Suprapubic skin (tissue), 4 donors: ENCODE data around the gene SETBP1. TPM values are rescaled to one million over a fixed set of nuclear protein-coding genes. Genes with fewer than 3 reads are reported as not detected.

Source experiments
- DNase-seq, 2 donors: peaks; one replicate each; pipeline ENCODE4 v3.0.0-alpha.2; 2019; ENCODE audit warnings: low spot score in 2 of 2
- H3K27ac ChIP-seq: fragments of 200-600 bp; sonication (generic); one replicate; pipeline ENCODE4 v1.5.1; 2019
- H3K27me3 ChIP-seq: fragments of 200-600 bp; sonication (generic); one replicate; pipeline ENCODE4 v1.5.1; 2019
- H3K36me3 ChIP-seq: fragments of 200-600 bp; sonication (generic); one replicate; pipeline ENCODE4 v1.5.1; 2019
- H3K4me1 ChIP-seq: fragments of 200-600 bp; sonication (generic); one replicate; pipeline ENCODE4 v1.5.1; 2019
- H3K4me3 ChIP-seq: fragments of 200-600 bp; sonication (generic); one replicate; pipeline ENCODE4 v1.5.1; 2019; ENCODE audit warnings: mild to moderate bottlenecking
- H3K9me3 ChIP-seq: fragments of 200-600 bp; sonication (generic); one replicate; pipeline ENCODE4 v1.5.1; 2019
- EP300 ChIP-seq: sonication (generic); formaldehyde crosslinking; IDR thresholded peaks from one replicate; pipeline ENCODE4 v1.6.1; 2017; ENCODE audit warnings: antibody characterized with exemption
- POLR2A ChIP-seq, 2 donors: fragments of 450-650 bp; IDR thresholded peaks; one replicate each; pipeline ENCODE4 v1.6.1; 2017; ENCODE audit warnings: antibody characterized with exemption in 2 of 2, mild to moderate bottlenecking in 2 of 2, moderate library complexity in 2 of 2
- POLR2AphosphoS5 ChIP-seq, 3 donors: sonication (generic); formaldehyde crosslinking; IDR thresholded peaks; one replicate each; pipeline ENCODE4 v1.6.1; 2017; ENCODE audit warnings: antibody characterized with exemption in 3 of 3
- WGBS: methylation state at CpG from one replicate; pipeline ENCODE4 v1.1.5; 2018; 5-methylcytosine and 5-hydroxymethylcytosine counted together
- total RNA-seq, 4 donors: library from RNA; depleted of rRNA; stranded (reverse); fragments of >200 nt; gene quantifications; one replicate each; pipeline ENCODE4 v1.1.0, GENCODE V29; 2016
- TF ChIP-seq, protein P1 (sequence below), 2 donors: fragments of 200-600 bp in 1 of 2; fragments of 450-650 bp in 1 of 2; sonication (generic) in 1 of 2; IDR thresholded peaks; one replicate each; pipeline ENCODE4 v1.5.1; 2016 to 2019; ENCODE audit warnings: antibody characterized with exemption in 2 of 2, mild to moderate bottlenecking in 1 of 2, moderate library complexity in 1 of 2

SETBP1 gene
- total RNA-seq, 4 donors from 2014 or later, result 13.1 to 25.6 (median 17.2) TPM

DNA sequence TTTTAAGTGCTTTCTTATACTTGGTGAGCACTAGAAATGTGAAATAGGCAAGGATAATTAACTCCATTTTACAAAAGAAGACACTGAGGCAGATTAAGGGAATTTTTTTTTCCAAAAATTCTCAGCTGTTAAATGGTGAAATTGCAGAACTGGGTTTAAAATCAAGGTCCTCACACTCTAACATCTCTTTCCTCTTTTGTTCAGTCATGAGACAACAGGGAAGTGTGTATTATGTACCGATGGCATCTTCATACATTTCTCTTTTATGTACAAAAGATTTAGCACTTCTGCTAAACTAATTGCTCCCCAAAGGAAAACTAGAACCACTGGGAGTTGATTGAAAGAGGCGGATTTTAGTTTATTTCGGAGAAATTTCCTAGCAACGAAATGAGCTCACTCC lies 203.0 kb downstream of the SETBP1 start:
- no peak overlapping the region for H3K4me3 ChIP-seq
- peaks cover 5% of the 10 kb centered on the region for H3K4me1 ChIP-seq
- no peak for DNase-seq
- no peak overlapping the region for H3K27ac ChIP-seq
- WGBS, result 93% methylated on average over 4 of the region's 4 CpGs
- no peaks in the 10 kb centered on the region for H3K27me3 ChIP-seq
- no peaks in the 10 kb centered on the region for H3K9me3 ChIP-seq
- H3K36me3 ChIP-seq, result no peaks in the 10 kb centered on the region
- TF ChIP-seq EP300 (no peak), POLR2A (IDR thresholded peaks at IDR 0.05) (no peak), POLR2AphosphoS5 (IDR thresholded peaks at IDR 0.05) (no peak)
- TF ChIP-seq, protein P1, sequence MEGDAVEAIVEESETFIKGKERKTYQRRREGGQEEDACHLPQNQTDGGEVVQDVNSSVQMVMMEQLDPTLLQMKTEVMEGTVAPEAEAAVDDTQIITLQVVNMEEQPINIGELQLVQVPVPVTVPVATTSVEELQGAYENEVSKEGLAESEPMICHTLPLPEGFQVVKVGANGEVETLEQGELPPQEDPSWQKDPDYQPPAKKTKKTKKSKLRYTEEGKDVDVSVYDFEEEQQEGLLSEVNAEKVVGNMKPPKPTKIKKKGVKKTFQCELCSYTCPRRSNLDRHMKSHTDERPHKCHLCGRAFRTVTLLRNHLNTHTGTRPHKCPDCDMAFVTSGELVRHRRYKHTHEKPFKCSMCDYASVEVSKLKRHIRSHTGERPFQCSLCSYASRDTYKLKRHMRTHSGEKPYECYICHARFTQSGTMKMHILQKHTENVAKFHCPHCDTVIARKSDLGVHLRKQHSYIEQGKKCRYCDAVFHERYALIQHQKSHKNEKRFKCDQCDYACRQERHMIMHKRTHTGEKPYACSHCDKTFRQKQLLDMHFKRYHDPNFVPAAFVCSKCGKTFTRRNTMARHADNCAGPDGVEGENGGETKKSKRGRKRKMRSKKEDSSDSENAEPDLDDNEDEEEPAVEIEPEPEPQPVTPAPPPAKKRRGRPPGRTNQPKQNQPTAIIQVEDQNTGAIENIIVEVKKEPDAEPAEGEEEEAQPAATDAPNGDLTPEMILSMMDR (IDR thresholded peaks at IDR 0.05), result no peak

DNA sequence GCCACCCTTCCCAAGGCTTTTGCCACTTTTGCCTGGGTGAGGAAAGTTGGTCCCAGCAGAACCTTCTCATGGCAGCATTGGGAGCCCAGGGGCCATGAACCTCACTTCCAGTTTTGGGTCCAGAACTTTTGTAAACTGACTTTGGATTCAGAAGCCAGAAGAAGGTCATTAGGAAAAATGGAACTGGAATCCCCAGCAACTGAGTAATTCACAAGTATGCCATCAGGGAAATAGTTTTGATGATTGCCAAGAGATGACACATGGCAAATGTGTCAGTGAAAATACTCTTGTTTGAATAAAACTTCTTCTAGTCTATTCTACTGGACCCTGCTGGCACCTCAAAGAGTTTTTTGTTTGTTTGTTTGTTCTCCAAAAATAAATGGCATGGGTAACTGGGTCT lies 203.7 kb downstream of the SETBP1 start:
- H3K9me3 ChIP-seq, result no peaks in the 10 kb centered on the region
- no peaks in the 10 kb centered on the region for H3K27me3 ChIP-seq
- no peak for TF ChIP-seq POLR2A (IDR thresholded peaks at IDR 0.05)
- no peak for TF ChIP-seq POLR2AphosphoS5 (IDR thresholded peaks at IDR 0.05)
- no peak for TF ChIP-seq EP300
- TF ChIP-seq, protein P1 (IDR thresholded peaks at IDR 0.05), result no peak

DNA sequence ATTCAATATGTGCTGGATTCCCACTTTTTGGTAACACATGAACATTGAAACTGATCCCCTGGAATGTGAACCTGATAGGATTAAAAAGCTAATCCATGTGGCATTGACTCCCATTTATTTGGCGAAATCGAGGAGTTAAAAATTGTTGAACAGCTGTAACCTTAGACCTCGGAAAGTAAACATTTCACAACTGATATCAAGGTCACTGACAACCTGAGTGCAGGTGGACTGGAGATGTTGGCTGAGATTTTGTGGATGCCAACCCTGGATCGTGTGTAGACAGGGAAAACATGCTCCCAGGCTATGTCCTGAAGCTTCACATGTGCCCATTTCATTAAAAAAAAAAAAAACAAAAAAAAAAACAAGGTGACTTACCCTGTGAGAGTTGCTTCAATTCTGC lies 204.8 kb downstream of the SETBP1 start:
- no peak overlapping the region for H3K27ac ChIP-seq
- DNase-seq, result no peak
- peaks cover 5% of the 10 kb centered on the region for H3K4me1 ChIP-seq
- 91% methylated on average over 4 of the region's 4 CpGs for WGBS
- no peaks in the 10 kb centered on the region for H3K27me3 ChIP-seq
- no peaks in the 10 kb centered on the region for H3K9me3 ChIP-seq
- no peaks in the 10 kb centered on the region for H3K36me3 ChIP-seq
- TF ChIP-seq EP300 (no peak), POLR2AphosphoS5 (IDR thresholded peaks at IDR 0.05) (no peak), POLR2A (IDR thresholded peaks at IDR 0.05) (no peak)
- TF ChIP-seq, protein P1 (IDR thresholded peaks at IDR 0.05), result no peak
- no peak overlapping the region for H3K4me3 ChIP-seq

More for the DNA sequence above, 203.7 kb downstream of the SETBP1 start:
- Histone ChIP-seq H3K4me1 (peaks cover 5% of the 10 kb centered on the region), H3K36me3 (no peaks in the 10 kb centered on the region), H3K4me3 (no peak overlapping the region), H3K27ac (no peak overlapping the region)
- no peak for DNase-seq

DNA sequence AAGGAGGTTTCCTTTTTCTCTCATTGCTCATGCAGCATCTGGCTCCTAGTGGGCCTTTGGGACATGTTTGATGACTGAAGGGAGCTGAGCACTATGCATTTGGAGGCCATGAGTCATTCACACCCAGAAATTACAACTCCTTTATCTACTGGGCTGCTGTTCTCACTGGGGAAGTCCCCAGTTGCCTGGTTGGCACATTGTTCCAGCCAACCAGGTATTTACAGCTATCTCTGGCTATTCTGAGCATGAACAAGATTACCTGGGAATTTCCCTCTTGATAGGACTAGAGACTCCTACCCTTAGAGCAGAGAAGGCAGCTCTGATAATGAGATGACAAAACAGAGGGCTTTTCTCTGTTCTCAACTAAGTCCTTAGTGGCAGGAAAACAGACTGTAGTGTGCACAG lies 206.5 kb downstream of the SETBP1 start:
- Histone ChIP-seq H3K27ac (no peak overlapping the region), H3K4me3 (no peak overlapping the region), H3K9me3 (no peaks in the 10 kb centered on the region), H3K36me3 (no peaks in the 10 kb centered on the region), H3K4me1 (no peaks in the 10 kb centered on the region), H3K27me3 (no peaks in the 10 kb centered on the region)
- TF ChIP-seq POLR2AphosphoS5 (IDR thresholded peaks at IDR 0.05) (no peak), EP300 (no peak), POLR2A (IDR thresholded peaks at IDR 0.05) (no peak)
- TF ChIP-seq, protein P1 (IDR thresholded peaks at IDR 0.05), result no peak
- DNase-seq, result no peak

DNA sequence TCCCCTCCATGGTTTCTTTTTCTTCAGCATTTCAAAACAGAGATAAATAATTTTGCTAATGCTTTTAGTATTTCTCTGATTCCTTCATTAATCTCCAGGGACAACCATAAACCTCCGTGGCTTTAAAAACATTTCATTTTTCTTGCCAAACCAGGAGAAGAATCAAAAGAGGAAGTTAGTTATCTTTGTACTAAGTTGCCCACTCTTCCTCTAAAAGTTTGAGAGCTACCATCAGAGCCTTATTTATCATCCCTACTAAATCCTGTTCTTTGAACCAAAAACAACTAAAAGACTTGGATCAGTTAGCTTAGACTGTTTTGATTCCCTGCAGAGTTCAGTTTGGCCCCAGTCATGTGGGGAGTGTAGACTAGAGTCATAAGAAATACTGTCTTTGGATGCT lies 208.4 kb downstream of the SETBP1 start:
- Histone ChIP-seq H3K27ac (no peak overlapping the region), H3K27me3 (no peaks in the 10 kb centered on the region), H3K4me1 (no peaks in the 10 kb centered on the region), H3K9me3 (no peaks in the 10 kb centered on the region), H3K36me3 (no peaks in the 10 kb centered on the region), H3K4me3 (no peak overlapping the region)
- TF ChIP-seq, protein P1 (IDR thresholded peaks at IDR 0.05), result no peak
- no peak for TF ChIP-seq POLR2A (IDR thresholded peaks at IDR 0.05)
- no peak for DNase-seq
- 38% methylated on average over 1 of the region's 1 CpG for WGBS
